GM18909 (cell line): ENCODE results near the gene SYNGR1.
"Not testable (repeated sequence)": the region's sequence is repeated elsewhere in the genome, so short reads cannot be mapped to it uniquely, and the experiment has no call there.

Source experiments
- ATAC-seq: cut with Tn5 transposase; IDR thresholded peaks from one replicate; pipeline ENCODE4 v1.9.1; 2021; ENCODE audit warnings: mild to moderate bottlenecking; ENCODE audit not compliant: unreplicated experiment, poor library complexity

Gene SYNGR1

DNA sequence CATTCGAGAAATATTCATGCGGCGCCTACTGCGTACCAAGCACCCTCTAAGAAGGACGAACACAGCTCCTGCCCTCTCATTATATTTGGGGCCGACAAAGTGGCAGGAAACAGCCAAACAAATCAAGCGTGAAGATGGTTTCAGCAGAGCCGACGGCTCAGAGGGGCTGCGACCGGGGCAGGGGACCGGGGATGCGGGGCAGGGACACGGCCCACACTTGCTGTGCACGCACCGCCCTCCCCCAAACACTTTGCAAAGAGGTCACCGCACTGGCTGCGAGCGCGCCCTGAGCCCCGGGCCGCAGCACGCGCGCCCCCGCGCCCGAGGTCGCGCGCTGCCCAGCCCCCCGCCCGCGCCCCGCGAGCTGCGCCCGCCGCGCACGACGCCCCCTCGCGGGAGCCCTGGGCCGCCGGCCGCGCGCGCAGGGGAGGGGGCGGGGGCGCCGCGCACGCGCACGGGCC lies 255 bp upstream of the SYNGR1 start:
- ATAC-seq: no peak

DNA sequence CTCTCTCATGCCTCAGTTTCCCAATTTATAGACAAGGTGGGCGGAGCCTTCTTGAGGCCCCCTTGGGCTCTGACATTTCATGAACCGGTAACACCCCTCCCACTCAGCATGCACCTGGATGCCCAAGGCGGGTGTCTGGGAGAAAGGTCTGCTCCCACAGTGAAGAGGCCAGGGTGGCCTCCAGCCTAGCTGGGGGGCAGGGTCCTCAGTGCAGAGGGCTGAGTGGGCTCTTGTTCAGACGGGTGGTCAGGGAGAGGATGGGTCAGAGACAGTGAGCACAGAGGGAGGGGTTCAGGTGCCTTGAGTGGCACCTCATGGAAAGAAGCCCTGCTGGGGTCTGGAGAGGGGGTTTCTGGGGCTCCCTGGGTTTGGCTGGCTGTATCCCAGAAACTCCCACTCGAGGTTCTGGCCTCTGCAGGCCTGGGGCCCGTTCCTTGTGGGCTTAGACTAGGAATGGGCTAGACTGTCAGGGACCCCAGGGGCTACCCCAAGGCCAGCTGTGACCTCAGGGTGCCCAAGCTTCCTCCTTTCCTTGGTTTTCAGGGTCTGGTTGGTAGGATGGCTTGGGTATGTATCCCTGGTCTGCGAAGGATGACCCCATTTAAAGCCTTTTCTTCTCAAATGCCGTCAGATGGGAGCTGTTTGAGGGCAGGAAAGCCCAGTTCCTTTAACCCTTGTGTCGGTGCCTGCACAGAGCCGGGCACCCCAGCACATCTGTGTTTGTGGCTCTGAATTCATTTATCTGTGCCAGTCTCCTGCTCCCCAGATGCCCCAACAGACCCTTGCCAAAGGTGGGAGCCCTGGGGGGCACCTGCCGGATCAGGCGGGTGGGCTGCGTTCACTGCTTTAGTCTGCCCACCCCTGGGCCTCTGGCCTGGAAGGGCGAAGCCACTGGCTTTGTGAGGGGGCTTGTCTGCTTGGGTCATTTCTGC lies 1.2 kb downstream of the SYNGR1 start:
- ATAC-seq: no peak

DNA sequence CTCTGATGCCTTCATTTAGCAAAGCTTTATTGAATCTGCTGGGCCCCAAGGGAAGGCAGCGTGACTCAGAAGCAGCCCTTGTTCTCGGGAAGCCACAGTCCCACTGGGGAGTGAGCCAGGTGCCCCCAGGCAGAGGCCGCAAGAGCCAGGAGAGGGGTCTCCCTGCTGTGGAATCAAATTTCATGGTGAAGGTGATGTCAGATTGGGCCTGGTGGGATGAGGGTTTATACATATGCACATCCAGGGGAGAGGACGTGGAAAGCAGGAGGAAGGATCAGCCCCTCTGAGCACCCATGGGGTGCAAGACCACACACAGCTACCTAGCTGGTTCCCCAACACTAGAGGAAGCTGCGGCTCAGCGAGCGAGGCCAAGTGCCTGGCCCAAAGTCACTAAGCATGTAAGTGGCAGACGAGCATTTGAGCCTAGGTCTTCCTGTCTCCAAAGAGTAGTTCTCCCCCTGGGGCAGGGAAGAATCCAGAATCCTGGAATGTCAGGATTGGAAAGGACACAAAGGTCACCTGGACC lies 2.0 kb downstream of the SYNGR1 start:
- ATAC-seq: no peak

DNA sequence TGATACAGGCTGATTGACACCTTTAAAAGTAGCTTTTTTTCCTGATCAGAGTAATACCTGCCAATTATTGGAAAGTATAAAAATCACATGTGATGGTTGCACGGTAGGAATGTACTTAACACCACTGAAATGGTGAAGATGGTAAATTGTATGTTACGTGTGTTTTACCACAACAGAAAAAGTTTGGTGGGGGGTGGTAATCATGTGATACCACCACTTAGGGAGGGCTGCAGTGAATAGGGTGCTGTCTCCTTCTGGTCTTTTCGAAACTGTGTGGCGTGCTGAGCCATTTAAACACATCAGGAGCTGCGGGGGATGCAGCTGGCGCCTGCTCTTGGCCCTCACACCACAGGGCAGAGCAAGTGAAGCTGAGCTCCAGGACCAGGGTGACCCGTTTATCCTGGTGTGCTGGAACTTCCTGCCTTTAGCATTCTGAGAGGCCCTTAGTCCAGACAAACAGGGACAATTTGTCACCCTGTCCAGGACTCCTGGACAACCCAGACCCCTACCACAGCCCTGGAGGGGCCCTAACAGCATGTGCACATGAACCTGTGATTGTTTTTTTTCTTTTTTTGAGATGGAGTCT lies 2.6 kb downstream of the SYNGR1 start:
- no peak for ATAC-seq

DNA sequence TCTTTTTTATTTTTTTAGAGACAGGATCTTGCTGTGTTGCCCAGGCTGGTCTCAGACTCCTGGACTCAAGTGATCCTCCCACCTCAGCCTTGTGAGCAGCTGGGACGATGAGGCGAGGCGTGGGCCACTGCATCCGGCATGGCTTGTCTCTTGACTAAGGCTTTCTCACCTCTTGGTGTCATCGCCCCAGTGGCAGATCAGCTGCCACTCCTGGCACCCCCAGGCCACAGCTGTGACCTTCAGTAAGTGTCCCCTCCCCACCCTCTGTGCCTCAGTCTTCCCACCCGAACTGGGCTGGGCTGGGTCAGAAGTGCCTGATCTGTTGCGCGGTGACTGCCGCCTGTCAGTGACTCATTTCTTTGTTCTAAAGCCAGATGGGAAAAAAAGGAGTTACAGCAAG lies 3.6 kb downstream of the SYNGR1 start:
- ATAC-seq: no peak

DNA sequence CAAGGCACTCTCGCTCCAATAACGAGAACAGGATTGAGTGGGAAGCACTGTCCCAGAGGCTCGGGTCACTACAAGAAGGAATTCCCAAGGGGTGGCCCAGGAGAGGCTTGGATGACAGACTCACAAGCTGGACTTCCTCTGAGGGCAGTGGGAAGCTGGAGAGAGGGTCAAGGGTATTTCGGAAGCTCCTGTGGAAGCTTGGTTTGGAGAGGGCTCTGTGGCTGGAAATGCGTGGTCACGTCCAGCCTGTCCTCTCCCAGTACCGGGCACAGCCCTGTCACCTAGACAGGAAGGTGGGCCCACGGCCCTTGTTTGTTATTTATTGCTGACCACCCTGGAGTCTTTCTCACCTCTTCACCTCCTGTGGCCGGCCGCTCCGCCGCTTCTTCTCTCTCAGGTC lies 5.3 kb downstream of the SYNGR1 start:
- ATAC-seq: no peak

DNA sequence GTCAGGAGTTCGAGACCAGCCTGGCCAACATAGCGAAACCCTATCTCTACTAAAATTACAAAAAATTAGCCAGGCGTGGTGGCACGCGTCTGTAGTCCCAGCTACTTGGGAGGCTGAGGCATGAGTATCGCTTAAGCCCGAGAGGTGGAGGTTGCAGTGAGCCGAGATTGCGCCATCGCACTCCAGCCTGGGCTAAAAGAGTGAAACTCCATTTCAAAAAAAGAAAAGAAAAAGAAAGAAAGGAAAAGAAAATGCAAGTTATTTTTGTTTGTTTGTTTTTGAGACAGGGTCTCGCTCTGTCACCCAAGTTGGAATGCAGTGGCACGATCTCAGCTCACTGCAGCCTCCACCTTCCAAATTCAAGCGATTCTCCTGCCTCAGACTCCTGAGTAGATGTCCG lies 6.0 kb downstream of the SYNGR1 start:
- ATAC-seq: not testable (repeated sequence)

DNA sequence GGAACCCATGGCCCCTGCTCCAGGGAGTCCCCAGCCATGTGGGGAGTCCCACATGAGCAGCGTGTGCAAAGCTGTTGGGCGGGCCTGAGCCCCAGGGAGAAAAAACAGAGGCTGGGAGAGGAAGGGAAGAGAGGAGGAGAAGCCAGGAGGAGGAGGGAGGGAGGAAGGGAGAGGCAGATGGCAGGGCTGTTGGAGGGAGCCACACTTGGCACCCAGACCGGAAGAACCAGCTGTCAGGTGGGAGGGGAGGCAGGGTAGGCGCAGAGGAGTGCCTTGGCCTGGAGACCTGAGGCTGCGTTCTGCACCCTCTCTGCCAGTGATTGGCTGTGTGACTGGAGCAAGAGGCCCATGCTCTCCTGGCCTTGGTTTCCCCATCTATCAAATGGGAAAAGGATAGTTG lies 6.7 kb downstream of the SYNGR1 start:
- ATAC-seq: no peak

DNA sequence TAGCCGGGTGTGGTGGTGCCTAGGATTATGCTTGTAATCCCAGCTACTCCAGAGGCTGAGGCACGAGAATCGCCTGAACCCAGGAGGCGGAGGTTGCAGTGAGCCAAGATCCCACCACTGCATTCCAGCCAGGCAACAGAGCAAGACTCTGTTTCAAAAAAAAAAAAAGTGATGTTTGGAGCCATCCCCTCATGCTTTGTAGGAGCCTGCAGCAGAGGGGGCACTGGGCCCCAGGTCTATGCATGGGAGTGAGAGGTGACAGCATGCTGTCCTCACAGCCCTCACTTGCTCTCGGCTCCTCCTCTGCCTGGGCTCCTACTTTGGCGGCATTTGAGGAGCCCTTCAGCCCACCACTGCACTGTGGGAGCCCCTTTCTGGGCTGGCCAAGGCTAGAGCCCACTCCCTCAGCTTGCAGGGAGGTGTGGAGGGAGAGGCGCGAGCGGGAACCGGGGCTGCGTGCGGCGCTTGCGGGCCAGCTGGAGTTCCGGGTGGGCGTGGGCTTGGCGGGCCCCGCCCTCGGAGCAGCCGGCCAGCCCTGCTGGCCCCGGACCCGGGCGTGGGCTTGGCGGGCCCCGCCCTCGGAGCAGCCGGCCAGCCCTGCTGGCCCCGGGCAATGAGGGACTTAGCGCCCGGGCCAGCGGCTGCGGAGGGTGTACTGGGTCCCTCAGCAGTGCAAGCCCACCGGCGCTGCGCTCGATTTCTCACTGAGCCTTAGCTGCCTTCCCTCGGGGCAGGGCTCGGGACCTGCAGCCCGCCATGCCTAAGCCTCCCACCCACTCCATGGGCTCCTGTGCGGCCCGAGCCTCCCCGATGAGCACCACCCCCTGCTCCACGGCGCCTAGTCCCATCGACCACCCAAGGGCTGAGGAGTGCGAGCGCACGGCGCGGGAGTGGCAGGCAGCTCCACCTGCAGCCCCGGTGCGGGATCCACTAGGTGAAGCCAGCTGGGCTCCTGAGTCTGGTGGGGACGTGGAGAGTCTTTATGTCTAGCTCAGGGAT lies 7.6 kb downstream of the SYNGR1 start:
- not testable (repeated sequence) for ATAC-seq

DNA sequence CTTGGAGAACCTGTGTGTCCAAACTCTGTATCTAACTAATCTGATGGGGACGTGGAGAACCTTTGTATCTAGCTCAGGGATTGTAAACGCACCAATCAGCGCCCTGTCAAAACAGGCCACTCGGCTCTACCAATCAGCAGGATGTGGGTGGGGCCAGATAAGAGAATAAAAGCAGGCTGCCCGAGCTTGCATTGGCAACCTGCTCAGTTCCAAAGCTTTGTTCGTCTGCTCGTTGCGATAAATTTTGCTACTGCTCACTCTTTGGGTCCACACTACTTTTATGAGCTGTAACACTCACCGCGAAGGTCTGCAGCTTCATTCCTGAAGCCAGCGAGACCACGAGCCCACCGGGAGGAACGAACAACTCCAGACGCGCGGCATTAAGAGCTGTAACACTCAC lies 8.4 kb downstream of the SYNGR1 start:
- ATAC-seq: not testable (repeated sequence)

DNA sequence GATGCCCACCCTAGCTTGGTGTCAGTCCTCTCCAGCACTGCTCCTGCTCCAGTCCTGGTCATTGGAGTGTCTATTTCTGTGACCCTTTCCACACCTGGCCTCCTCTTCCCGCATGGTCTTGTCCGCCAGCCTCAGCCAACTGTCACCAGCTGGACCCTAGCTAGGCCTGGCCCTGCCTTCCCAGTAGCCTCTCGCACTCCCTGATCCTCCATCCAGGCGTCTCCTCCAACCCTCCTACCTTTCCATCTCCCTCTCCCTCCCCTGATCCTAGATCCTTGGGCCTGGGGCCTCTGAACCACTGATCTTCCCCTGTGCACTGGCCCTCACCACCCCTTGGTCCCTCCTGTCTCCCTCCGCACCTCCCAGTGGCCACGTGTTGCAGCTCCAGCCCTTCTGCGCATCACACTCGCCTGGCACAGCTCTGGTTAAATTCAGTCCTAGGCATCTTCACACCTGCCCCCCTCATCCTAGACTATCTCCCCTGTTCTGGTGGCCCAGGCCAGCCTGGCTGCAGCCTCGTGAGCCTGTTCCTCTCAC lies 9.9 kb downstream of the SYNGR1 start:
- no peak for ATAC-seq

DNA sequence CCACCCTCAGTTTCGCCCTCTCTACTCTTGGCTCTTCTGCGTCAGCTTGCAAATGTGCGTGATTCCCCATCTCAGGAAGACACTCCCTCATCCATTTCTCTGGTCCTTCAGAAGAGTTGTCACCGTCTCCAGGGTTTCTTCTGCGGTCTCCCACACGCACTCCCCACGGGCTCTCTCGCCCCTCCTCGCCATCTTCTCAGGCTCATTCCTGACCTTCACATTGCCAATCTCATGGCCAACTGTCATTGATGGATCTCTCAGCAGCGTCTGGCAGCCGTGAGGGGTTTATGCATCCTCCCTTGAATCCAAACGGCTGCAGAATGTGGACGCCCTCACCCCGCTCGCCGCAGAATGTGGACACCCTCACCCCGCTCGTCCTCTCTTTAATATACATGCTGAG lies 10.5 kb downstream of the SYNGR1 start:
- no peak for ATAC-seq

DNA sequence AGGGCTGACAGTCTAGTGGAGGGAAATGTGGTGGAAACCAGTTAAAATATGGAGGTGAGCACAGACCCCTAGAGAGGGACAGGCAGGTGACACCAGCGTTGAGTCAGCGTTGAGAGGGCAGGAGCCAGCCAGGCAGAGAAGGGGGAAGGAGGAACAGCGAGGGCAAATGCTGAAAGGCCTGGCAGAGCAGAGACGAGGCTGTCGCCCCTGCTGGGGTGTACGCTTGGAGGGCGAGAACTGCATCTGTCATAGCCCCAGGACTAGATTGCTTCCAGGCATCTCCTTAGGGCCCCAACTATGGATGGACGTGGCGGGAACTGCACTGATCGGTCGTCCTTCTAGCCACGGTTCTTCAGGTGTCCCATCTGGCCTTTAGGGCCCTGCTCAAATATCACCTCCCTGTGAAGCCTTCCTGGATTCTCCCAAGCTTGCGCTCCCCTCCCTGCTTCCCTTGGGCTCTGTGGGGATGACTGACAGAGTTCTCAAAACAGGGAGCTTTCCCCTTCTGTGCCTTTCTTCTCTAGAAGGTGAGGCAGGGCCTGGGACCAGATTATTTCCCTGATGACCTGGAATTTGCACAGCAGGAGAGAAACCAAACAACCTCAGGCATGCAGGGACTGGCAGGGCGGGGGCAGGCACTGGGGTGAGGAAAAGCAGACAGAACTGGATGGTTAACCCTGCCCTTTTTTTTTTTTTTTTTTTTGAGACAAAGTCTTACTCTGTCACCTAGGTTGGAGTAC lies 11.1 kb downstream of the SYNGR1 start:
- ATAC-seq: no peak

DNA sequence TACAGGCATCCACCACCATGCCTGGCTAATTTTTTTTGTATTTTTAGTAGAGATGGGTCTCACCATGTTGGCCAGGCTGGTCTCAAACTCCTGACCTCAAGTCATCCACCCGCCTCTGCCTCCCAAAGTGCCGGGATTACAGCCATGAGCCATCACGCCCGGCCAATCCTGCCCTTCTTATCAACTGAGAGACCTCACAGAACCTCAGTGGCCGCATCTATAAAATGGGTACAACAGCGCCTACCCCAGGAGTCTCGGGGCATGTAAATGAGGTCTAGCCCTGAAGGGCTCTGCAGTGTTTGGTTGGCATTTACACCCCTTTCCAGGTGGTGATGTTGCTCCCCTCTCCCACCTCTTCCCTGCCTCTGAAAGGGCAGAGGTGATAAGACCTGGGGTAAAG lies 11.7 kb downstream of the SYNGR1 start:
- no peak for ATAC-seq

DNA sequence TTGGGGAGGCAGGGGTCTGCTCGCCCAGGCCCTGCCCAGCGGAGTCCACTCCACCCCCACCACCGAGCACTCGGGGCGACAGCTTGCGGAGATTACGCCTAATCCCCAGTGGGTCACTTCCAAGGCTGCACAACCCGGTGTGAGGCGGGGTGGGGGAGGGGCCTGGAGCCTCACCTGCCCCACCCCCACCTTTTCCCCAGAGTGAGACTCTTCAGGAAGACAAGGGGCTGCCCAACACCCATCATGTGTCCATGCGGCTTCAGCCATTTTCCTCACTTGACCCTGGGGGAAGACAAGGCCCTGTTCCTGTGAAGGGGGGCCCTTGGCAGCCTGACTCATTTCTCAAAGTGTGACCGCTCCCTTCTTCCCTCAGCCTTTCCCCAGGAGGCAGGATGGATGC lies 12.5 kb downstream of the SYNGR1 start:
- ATAC-seq: no peak

DNA sequence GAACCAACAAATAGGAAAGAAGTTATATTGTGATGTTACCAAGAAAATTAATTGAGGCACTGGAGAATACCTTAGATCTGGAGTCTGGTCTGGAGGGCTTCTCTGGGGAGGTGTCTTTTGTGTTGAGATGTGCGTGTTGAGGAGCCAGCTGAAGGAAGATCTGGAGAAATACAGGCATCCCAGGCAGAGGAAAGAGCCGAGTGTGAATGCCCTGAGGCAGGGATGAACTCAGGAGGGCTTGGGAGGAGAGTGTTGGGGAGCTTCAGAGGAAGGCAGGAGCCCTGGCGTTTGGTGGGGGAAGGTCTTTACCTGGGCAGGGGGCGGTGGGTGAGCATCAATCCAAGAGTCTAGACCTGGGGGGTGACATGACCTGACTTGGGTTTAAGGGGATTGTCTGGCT lies 13.1 kb downstream of the SYNGR1 start:
- no peak for ATAC-seq

DNA sequence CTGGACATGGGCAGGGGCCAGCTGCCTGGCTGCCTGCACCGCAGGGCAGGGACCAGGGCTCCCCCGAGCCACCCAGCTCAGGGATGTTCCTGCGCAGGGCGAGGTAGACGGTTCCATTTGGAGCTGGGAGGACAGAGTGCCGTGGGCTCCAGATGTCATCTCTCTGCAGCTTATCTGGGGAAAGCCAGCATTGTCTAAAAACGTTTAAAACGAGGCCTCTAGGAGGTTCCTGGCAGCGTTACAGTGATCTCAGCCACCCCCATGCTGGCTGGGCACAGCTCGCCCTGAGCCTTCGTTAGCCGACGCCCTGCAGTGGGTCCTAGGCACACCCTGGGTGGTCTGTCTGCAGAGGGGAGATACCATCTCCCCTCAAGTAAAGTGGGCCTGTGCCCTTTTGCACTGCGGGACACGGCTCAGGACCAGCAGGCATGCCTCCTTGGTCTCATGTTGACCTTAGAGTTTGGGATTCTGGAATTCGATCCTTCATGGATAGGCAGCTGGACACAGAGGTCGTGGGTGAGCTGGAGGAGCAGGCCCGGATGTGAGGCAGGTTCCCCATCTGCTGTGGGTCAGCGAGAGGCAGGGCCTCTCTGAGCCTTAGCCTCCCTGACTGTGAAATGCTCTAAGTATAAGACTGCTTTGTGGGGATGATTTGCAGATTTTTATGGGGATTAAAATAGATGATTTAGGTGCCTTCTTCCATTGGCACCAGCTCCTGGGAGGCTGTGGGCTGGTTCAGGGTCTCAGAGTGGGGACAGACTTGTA lies 14.1 kb downstream of the SYNGR1 start:
- no peak for ATAC-seq

DNA sequence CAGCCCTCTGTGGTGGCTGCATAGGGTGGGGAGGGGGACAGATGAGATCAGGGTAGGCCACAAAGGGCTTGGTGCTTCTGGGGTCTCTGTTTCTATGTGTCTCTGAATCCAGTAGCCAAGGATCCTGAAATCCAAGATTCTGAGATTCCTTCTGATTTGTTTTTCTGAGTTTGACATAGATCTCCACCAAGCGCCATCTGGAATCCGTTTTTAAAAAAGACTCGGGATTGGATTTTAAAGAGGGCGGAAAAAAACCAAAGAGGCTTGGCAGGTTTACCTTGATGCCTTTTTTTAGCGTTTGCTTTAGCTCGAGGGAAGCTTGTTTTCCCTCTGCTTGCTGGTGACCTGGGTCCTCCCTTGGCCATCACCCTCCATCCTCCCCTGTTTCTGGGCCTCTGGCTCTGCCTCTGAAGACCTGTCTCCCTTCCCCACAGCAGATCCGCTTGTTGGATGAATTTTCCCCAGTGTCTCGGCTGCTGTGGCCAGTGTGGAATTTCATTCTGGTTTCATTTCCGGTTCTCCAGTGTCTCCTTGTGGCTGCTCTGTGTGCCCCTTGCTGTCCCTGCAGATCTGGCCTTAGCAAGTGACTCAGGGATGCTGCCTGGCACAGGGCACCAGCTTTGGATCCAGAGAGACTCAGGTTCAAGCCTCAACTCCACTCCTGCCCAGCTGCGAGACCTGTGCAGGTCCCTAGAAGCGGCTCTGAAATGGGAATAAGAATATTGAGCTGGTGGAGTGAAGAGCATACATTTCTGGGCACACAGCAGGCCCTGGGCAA lies 15.1 kb downstream of the SYNGR1 start:
- ATAC-seq: no peak
